HepG2 (cell line): ENCODE data around the gene NBPF14. TPM values are rescaled to one million over a fixed set of nuclear protein-coding genes. Genes with fewer than 3 reads are reported as not detected.
A peak's percentile ranks its signal among the peaks of the same experiment; 100 is the strongest.
"Not testable (repeated sequence)": the region's sequence is repeated elsewhere in the genome, so short reads cannot be mapped to it uniquely, and the experiment has no call there.

Source experiments
- ATAC-seq: fragments of 200-7000 bp; cut with Tn5 transposase; 3 replicates; pipeline ENCODE4 v1.9.1; 2020; ENCODE audit warnings: mild to moderate bottlenecking, moderate library complexity
- BruUV-seq: library from RNA; stranded (reverse); fragments of 400-500 nt; replicated peaks from 2 replicates; lab custom pipeline; 2021; lab: Mats Ljungman, UMichigan
- CTCF ChIA-PET: fragments of 300-600 bp; formaldehyde crosslinking; extraction: SDS; loops from one replicate; lab custom pipeline; 2021; ENCODE audit warnings: low total read pairs, inconsistent platforms, low intra/inter-chr PET ratio; lab: Yijun Ruan, JAX
- POLR2A ChIA-PET: fragments of 350-600 bp; sonication (Branson Sonifier 250); formaldehyde crosslinking; loops from one replicate; lab custom pipeline; 2020; ENCODE audit warnings: antibody characterized with exemption, inconsistent platforms; lab: Yijun Ruan, JAX
- DNase-seq: peaks from one replicate; pipeline ENCODE4 v3.0.0-alpha.2; 2015; ENCODE audit warnings: low spot score
- FAIRE-seq: peaks from 3 replicates; lab custom pipeline; 2011; peaks lifted over from hg19 to GRCh38; lab: Jason Lieb, UNC
- H2AFZ ChIP-seq: one replicate; pipeline ENCODE4 v1.6.1; 2011; ENCODE audit warnings: low read length, inconsistent platforms
- H3K27ac ChIP-seq: fragments of 300-600 bp; 3 replicates; pipeline ENCODE4 v1.8.0; 2011; ENCODE audit warnings: mixed run types, mild to moderate bottlenecking, mixed read lengths, low read length, inconsistent platforms; ENCODE audit not compliant: insufficient read depth; ENCODE audit errors: extremely low read length
- H3K27me3 ChIP-seq, 2 experiments: fragments of 200-600 bp in 1 of 2; 2 replicates in 1 of 2; 3 replicates in 1 of 2; pipeline versions ENCODE4 v1.6.0 to v1.8.0; 2011; ENCODE audit warnings: low read length in 2 of 2, mild to moderate bottlenecking in 2 of 2, moderate library complexity in 2 of 2, inconsistent platforms in 1 of 2; ENCODE audit not compliant: insufficient read depth in 2 of 2, control insufficient read depth in 1 of 2
- H3K36me3 ChIP-seq, 2 experiments: fragments of 200-600 bp in 1 of 2; replicated peaks in 1 of 2; 2 replicates in 1 of 2; 3 replicates in 1 of 2; pipeline versions ENCODE4 v1.5.1 to v1.8.0; 2011; ENCODE audit warnings: low read length in 2 of 2, inconsistent platforms in 1 of 2; ENCODE audit not compliant: insufficient read depth in 2 of 2, control insufficient read depth in 1 of 2
- H3K4me1 ChIP-seq: 2 replicates; pipeline ENCODE4 v1.5.1; 2012; ENCODE audit warnings: low read length, inconsistent platforms; ENCODE audit not compliant: insufficient read depth
- H3K4me2 ChIP-seq: 2 replicates; pipeline ENCODE4 v1.6.0; 2011; ENCODE audit warnings: low read depth, low read length, inconsistent platforms
- H3K4me3 ChIP-seq, 3 experiments: fragments of 200-600 bp in 1 of 3; sonication (generic), shearing (Covaris generic) in 1 of 3; replicated peaks in 1 of 3; 2 replicates each; pipeline ENCODE4 v1.5.1; 2011 to 2016; ENCODE audit warnings: low read length in 3 of 3, inconsistent platforms in 2 of 3, low read depth in 2 of 3, mild to moderate bottlenecking in 2 of 3, control low read depth in 1 of 3, mixed read lengths in 1 of 3; ENCODE audit not compliant: insufficient read depth in 1 of 3
- H3K79me2 ChIP-seq: one replicate; pipeline ENCODE4 v1.6.1; 2011; ENCODE audit warnings: low read length, inconsistent platforms; ENCODE audit not compliant: insufficient read depth
- H3K9ac ChIP-seq: 2 replicates; pipeline ENCODE4 v1.6.0; 2011; ENCODE audit warnings: mild to moderate bottlenecking, low read depth, low read length, inconsistent platforms; ENCODE audit not compliant: insufficient read depth
- H3K9me3 ChIP-seq: 2 replicates; pipeline ENCODE4 v1.5.1; 2012; ENCODE audit warnings: mild to moderate bottlenecking, low read length
- H4K20me1 ChIP-seq: 2 replicates; pipeline ENCODE4 v1.6.0; 2011; ENCODE audit warnings: inconsistent platforms, mild to moderate bottlenecking, low read length, moderate library complexity; ENCODE audit not compliant: insufficient read depth
- CREB1 ChIP-seq, 2 experiments: fragments of 450-650 bp in 1 of 2; IDR thresholded peaks; 2 replicates each; pipeline ENCODE4 v1.6.1; 2016 to 2017; ENCODE audit warnings: control low read depth in 1 of 2, mild to moderate bottlenecking in 1 of 2, missing compliant biosample characterization in 1 of 2, missing genetic modification characterization in 1 of 2
- GABPA ChIP-seq, 2 experiments: IDR thresholded peaks; 2 replicates each; pipeline ENCODE4 v1.6.1; 2011 to 2016; ENCODE audit warnings: low read depth in 2 of 2, low read length in 1 of 2, missing biosample characterization in 1 of 2, missing genetic modification characterization in 1 of 2
- GABPB1 ChIP-seq: IDR thresholded peaks from 2 replicates; pipeline ENCODE4 v1.6.1; 2016; ENCODE audit warnings: mild to moderate bottlenecking, missing genetic modification reagents, moderate library complexity, missing compliant biosample characterization
- HOXA3 ChIP-seq: sonication (generic); formaldehyde crosslinking; IDR thresholded peaks from 2 replicates; pipeline ENCODE4 v1.5.0; 2020; ENCODE audit warnings: missing genetic modification reagents
- SNAPC2 ChIP-seq: sonication (generic); formaldehyde crosslinking; IDR thresholded peaks from 2 replicates; pipeline ENCODE4 v1.8.1; 2022; ENCODE audit warnings: mild to moderate bottlenecking, missing genetic modification reagents
- WGBS: methylation state at CpG from one replicate; pipeline ENCODE4 v1.1.6; 2017; ENCODE audit warnings: low lambda C conversion rate; 5-methylcytosine and 5-hydroxymethylcytosine counted together
- in situ Hi-C: cut with HindIII; loops from 2 replicates; pipeline ENCODE4 v1.10.0; 2017; ENCODE audit warnings: low pct_unique_long_range_greater_than_20kb; ENCODE audit not compliant: extremely low pct_ligation_motif_present
- intact Hi-C: fragments of 100-400 bp; cut with micrococcal nuclease; formaldehyde crosslinking; loops from one replicate; pipeline ENCODE4 v1.10.0; 2022; ENCODE audit not compliant: unreplicated experiment
- polyA plus RNA-seq, 8 experiments: library from polyadenylated mRNA; depleted of rRNA in 3 of 8; stranded (reverse) in 7 of 8; unstranded in 1 of 8; fragments of >200 nt; fragmentation: Illumina TruSeq in 4 of 8; extraction: Trizol in 4 of 8; gene quantifications; 2 replicates each; pipeline versions ENCODE4 v1.2.1 to v1.2.3, GENCODE V29; 2011 to 2016; ENCODE audit warnings: low read depth in 4 of 8, missing spikeins in 1 of 8, mixed read lengths in 1 of 8; ENCODE audit not compliant: insufficient read depth in 1 of 8
- total RNA-seq, 5 experiments: library from RNA; depleted of rRNA; stranded (reverse); fragments of >200 nt; fragmentation: Illumina TruSeq; extraction: Trizol; gene quantifications; 2 replicates each; pipeline ENCODE4 v1.2.3, GENCODE V29; 2016; ENCODE audit warnings: low read depth in 1 of 5
- TF ChIP-seq, protein P1 (sequence below): sonication (generic); formaldehyde crosslinking; IDR thresholded peaks from 2 replicates; pipeline ENCODE4 v1.4.0; 2020; ENCODE audit warnings: missing genetic modification reagents
- TF ChIP-seq, protein P2 (sequence below): sonication (generic); formaldehyde crosslinking; IDR thresholded peaks from 2 replicates; pipeline ENCODE4 v1.4.0; 2020; ENCODE audit warnings: mild to moderate bottlenecking, missing genetic modification reagents
- TF ChIP-seq, protein P3 (sequence below): sonication (generic); formaldehyde crosslinking; IDR thresholded peaks from 2 replicates; pipeline ENCODE4 v1.5.1; 2020; ENCODE audit warnings: mild to moderate bottlenecking, missing genetic modification reagents, moderate library complexity

The NBPF14 gene
- total and polyA plus RNA-seq, 2 of the 13 experiments (the other 11 are each of a cell fraction or from before 2014, with no cell fraction given) = 5.2 to 6.0 TPM

- TF ChIP-seq, protein P1, sequence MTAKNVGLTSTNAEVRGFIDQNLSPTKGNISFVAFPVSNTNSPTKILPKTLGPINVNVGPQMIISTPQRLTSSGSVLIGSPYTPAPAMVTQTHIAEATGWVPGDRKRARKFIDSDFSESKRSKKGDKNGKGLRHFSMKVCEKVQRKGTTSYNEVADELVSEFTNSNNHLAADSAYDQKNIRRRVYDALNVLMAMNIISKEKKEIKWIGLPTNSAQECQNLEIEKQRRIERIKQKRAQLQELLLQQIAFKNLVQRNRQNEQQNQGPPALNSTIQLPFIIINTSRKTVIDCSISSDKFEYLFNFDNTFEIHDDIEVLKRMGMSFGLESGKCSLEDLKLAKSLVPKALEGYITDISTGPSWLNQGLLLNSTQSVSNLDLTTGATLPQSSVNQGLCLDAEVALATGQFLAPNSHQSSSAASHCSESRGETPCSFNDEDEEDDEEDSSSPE (CRISPR knock-in tag) = 0 out of 2 replicates have a peak, but pooled peaks have one; percentile 20
- TF ChIP-seq, all 625 proteins: peak for 38; not testable (repeated sequence) for 587
Measured at GRCh38 chr1:148522561-148523204, 73.1 kb downstream of the NBPF14 start (continued).

DNA sequence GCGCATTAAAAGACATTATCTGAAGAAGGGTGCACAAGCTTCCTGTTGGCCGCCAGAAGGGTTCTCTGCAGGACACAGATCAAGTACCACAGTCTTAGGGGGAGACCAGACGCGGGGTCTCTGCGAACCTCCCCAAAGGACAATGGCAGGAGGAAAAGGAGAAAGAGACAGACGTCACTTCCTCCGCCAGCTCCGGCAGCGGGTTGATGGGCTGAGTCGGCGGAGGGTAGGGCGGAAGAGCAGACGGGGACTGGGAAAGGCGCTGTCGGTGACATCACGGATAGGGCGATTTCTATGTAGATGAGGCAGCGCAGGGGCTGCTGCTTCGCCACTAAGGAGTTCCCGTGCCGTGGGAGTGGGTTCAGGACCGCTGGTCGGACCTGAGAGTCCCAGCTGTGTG lies 73.7 kb downstream of the NBPF14 start:
- H3K9me3 ChIP-seq, H4K20me1 ChIP-seq, CTCF ChIA-PET, H3K27ac ChIP-seq, H3K4me3 ChIP-seq, H3K9ac ChIP-seq, POLR2A ChIA-PET, BruUV-seq, FAIRE-seq, H2AFZ ChIP-seq, in situ Hi-C loops, H3K27me3 ChIP-seq, intact Hi-C loops, H3K79me2 ChIP-seq, H3K36me3 ChIP-seq, H3K4me1 ChIP-seq: not testable (repeated sequence)
- H3K4me2 ChIP-seq = 0 out of 2 replicates have a peak overlapping the region, but pooled peaks have one; percentile 18
- TF ChIP-seq GABPA (IDR thresholded peaks at IDR 0.05; ENCODE audit: low read depth, low read length) (0 out of 2 replicates have a peak, but pooled peaks have one; percentile 18), GABPA (CRISPR knock-in tag; IDR thresholded peaks at IDR 0.05; ENCODE audit: low read depth) (peak; percentile 23; the same call in 1 of the 2 replicates), HOXA3 (CRISPR knock-in tag) (peak; percentile 25; the same call in 1 of the 2 replicates), GABPB1 (CRISPR knock-in tag) (peak; percentile 64), CREB1 (IDR thresholded peaks at IDR 0.05) (peak; percentile 49; the same call in 1 of the 2 replicates), CREB1 (CRISPR knock-in tag; IDR thresholded peaks at IDR 0.05) (peak; percentile 70), SNAPC2 (CRISPR knock-in tag) (0 out of 2 replicates have a peak, but pooled peaks have one; percentile 18)
- TF ChIP-seq, protein P2, sequence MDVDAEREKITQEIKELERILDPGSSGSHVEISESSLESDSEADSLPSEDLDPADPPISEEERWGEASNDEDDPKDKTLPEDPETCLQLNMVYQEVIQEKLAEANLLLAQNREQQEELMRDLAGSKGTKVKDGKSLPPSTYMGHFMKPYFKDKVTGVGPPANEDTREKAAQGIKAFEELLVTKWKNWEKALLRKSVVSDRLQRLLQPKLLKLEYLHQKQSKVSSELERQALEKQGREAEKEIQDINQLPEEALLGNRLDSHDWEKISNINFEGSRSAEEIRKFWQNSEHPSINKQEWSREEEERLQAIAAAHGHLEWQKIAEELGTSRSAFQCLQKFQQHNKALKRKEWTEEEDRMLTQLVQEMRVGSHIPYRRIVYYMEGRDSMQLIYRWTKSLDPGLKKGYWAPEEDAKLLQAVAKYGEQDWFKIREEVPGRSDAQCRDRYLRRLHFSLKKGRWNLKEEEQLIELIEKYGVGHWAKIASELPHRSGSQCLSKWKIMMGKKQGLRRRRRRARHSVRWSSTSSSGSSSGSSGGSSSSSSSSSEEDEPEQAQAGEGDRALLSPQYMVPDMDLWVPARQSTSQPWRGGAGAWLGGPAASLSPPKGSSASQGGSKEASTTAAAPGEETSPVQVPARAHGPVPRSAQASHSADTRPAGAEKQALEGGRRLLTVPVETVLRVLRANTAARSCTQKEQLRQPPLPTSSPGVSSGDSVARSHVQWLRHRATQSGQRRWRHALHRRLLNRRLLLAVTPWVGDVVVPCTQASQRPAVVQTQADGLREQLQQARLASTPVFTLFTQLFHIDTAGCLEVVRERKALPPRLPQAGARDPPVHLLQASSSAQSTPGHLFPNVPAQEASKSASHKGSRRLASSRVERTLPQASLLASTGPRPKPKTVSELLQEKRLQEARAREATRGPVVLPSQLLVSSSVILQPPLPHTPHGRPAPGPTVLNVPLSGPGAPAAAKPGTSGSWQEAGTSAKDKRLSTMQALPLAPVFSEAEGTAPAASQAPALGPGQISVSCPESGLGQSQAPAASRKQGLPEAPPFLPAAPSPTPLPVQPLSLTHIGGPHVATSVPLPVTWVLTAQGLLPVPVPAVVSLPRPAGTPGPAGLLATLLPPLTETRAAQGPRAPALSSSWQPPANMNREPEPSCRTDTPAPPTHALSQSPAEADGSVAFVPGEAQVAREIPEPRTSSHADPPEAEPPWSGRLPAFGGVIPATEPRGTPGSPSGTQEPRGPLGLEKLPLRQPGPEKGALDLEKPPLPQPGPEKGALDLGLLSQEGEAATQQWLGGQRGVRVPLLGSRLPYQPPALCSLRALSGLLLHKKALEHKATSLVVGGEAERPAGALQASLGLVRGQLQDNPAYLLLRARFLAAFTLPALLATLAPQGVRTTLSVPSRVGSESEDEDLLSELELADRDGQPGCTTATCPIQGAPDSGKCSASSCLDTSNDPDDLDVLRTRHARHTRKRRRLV (CRISPR knock-in tag) = peak; percentile 87; the same call in 1 of the 2 replicates
- TF ChIP-seq, protein P3, sequence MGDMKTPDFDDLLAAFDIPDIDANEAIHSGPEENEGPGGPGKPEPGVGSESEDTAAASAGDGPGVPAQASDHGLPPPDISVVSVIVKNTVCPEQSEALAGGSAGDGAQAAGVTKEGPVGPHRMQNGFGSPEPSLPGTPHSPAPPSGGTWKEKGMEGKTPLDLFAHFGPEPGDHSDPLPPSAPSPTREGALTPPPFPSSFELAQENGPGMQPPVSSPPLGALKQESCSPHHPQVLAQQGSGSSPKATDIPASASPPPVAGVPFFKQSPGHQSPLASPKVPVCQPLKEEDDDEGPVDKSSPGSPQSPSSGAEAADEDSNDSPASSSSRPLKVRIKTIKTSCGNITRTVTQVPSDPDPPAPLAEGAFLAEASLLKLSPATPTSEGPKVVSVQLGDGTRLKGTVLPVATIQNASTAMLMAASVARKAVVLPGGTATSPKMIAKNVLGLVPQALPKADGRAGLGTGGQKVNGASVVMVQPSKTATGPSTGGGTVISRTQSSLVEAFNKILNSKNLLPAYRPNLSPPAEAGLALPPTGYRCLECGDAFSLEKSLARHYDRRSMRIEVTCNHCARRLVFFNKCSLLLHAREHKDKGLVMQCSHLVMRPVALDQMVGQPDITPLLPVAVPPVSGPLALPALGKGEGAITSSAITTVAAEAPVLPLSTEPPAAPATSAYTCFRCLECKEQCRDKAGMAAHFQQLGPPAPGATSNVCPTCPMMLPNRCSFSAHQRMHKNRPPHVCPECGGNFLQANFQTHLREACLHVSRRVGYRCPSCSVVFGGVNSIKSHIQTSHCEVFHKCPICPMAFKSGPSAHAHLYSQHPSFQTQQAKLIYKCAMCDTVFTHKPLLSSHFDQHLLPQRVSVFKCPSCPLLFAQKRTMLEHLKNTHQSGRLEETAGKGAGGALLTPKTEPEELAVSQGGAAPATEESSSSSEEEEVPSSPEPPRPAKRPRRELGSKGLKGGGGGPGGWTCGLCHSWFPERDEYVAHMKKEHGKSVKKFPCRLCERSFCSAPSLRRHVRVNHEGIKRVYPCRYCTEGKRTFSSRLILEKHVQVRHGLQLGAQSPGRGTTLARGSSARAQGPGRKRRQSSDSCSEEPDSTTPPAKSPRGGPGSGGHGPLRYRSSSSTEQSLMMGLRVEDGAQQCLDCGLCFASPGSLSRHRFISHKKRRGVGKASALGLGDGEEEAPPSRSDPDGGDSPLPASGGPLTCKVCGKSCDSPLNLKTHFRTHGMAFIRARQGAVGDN (CRISPR knock-in tag) = peak; percentile 9; the same call in 1 of the 2 replicates
- DNase-seq (peak; percentile 23), ATAC-seq (peak; percentile 30)
- 68% methylated on average over 15 of the region's 23 CpGs for whole genome bisulfite sequencing
